Suprapubic skin (tissue), 4 donors: Measurements from ENCODE around the gene PAK6. TPM values are rescaled to one million over a fixed set of nuclear protein-coding genes. Genes with fewer than 3 reads are reported as not detected.

ENCODE experiments used
- DNase-seq, 2 donors: peaks; one replicate each; pipeline ENCODE4 v3.0.0-alpha.2; 2019; ENCODE audit warnings: low spot score in 2 of 2
- H3K27ac ChIP-seq: fragments of 200-600 bp; sonication (generic); one replicate; pipeline ENCODE4 v1.5.1; 2019
- H3K27me3 ChIP-seq: fragments of 200-600 bp; sonication (generic); one replicate; pipeline ENCODE4 v1.5.1; 2019
- H3K36me3 ChIP-seq: fragments of 200-600 bp; sonication (generic); one replicate; pipeline ENCODE4 v1.5.1; 2019
- H3K4me1 ChIP-seq: fragments of 200-600 bp; sonication (generic); one replicate; pipeline ENCODE4 v1.5.1; 2019
- H3K4me3 ChIP-seq: fragments of 200-600 bp; sonication (generic); one replicate; pipeline ENCODE4 v1.5.1; 2019; ENCODE audit warnings: mild to moderate bottlenecking
- H3K9me3 ChIP-seq: fragments of 200-600 bp; sonication (generic); one replicate; pipeline ENCODE4 v1.5.1; 2019
- EP300 ChIP-seq: sonication (generic); formaldehyde crosslinking; IDR thresholded peaks from one replicate; pipeline ENCODE4 v1.6.1; 2017; ENCODE audit warnings: antibody characterized with exemption
- POLR2A ChIP-seq, 2 donors: fragments of 450-650 bp; IDR thresholded peaks; one replicate each; pipeline ENCODE4 v1.6.1; 2017; ENCODE audit warnings: antibody characterized with exemption in 2 of 2, mild to moderate bottlenecking in 2 of 2, moderate library complexity in 2 of 2
- POLR2AphosphoS5 ChIP-seq, 3 donors: sonication (generic); formaldehyde crosslinking; IDR thresholded peaks; one replicate each; pipeline ENCODE4 v1.6.1; 2017; ENCODE audit warnings: antibody characterized with exemption in 3 of 3
- WGBS: methylation state at CpG from one replicate; pipeline ENCODE4 v1.1.5; 2018; 5-methylcytosine and 5-hydroxymethylcytosine counted together
- total RNA-seq, 4 donors: library from RNA; depleted of rRNA; stranded (reverse); fragments of >200 nt; gene quantifications; one replicate each; pipeline ENCODE4 v1.1.0, GENCODE V29; 2016
- TF ChIP-seq, protein P1 (sequence below), 2 donors: fragments of 200-600 bp in 1 of 2; fragments of 450-650 bp in 1 of 2; sonication (generic) in 1 of 2; IDR thresholded peaks; one replicate each; pipeline ENCODE4 v1.5.1; 2016 to 2019; ENCODE audit warnings: antibody characterized with exemption in 2 of 2, mild to moderate bottlenecking in 1 of 2, moderate library complexity in 1 of 2

PAK6 gene
- total RNA-seq, 4 donors from 2014 or later: 71.7 to 145 (median 79.2) TPM

DNA sequence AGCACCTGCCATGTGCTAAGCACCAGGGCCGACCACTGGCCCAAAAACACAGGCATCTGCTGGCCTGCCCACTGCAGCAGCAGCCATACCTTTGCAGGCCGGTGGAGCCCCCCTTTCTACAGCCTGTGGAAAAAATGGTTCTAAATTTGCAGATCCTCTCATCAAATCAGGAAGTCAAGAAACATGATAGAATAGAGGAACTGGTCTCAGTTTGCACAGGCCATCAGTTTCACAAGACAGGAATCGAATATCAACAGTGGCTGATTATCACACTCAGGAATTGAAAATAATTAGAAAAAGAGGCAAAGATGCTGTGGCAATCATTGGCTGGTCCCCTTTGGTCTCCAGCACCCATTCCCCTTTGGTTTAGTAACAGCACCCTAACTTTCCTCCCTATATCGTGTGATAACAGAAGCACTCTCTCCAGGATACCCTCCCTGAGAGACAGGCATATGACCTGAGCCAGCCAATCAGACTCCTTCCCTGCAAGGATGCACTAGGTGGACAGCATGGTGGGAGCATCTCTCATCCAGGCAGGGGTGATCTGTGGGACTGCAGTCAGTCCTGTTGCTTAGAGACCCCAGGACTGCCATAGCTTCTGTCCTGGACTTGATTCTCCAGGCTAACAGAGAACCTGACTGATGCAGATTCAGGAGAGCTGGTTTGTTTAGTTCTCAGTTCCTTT is 3.5 kb upstream of the PAK6 start:
- H3K27me3 ChIP-seq: peaks cover 8% of the 10 kb centered on the region
- H3K4me3 ChIP-seq: no peak overlapping the region
- peak overlapping the region; percentile 80 for H3K27ac ChIP-seq
- peaks cover 62% of the 10 kb centered on the region for H3K4me1 ChIP-seq
- WGBS: 67% methylated on average over 4 of the region's 4 CpGs
- TF ChIP-seq POLR2A (IDR thresholded peaks at IDR 0.05): no peak
- no peak for TF ChIP-seq EP300
- TF ChIP-seq, protein P1, sequence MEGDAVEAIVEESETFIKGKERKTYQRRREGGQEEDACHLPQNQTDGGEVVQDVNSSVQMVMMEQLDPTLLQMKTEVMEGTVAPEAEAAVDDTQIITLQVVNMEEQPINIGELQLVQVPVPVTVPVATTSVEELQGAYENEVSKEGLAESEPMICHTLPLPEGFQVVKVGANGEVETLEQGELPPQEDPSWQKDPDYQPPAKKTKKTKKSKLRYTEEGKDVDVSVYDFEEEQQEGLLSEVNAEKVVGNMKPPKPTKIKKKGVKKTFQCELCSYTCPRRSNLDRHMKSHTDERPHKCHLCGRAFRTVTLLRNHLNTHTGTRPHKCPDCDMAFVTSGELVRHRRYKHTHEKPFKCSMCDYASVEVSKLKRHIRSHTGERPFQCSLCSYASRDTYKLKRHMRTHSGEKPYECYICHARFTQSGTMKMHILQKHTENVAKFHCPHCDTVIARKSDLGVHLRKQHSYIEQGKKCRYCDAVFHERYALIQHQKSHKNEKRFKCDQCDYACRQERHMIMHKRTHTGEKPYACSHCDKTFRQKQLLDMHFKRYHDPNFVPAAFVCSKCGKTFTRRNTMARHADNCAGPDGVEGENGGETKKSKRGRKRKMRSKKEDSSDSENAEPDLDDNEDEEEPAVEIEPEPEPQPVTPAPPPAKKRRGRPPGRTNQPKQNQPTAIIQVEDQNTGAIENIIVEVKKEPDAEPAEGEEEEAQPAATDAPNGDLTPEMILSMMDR (IDR thresholded peaks at IDR 0.05): no peak
- TF ChIP-seq POLR2AphosphoS5 (IDR thresholded peaks at IDR 0.05): no peak
- no peak for DNase-seq
- no peaks in the 10 kb centered on the region for H3K9me3 ChIP-seq
- no peaks in the 10 kb centered on the region for H3K36me3 ChIP-seq

DNA sequence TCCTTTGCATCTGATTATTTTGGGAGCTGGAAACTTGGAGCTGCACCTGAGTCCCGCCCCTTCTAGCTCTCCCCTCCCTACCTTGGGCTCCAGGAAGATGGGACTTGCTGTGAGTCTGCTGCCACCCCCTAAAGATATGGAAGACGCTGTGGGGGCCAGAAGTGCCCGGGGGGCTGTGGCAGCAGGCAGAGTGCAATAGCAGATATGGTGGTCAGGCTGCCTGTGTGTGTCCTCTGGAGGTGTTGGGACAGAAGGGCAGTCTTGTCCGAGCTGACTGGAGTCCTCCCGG is 485 bp downstream of the PAK6 start:
- peaks cover 64% of the 10 kb centered on the region for H3K4me1 ChIP-seq
- peaks cover 8% of the 10 kb centered on the region for H3K27me3 ChIP-seq
- no peaks in the 10 kb centered on the region for H3K36me3 ChIP-seq
- DNase-seq: no peak
- H3K4me3 ChIP-seq: peak overlapping the region; percentile 42
- 27% methylated on average over 3 of the region's 5 CpGs for WGBS
- no peaks in the 10 kb centered on the region for H3K9me3 ChIP-seq
- no peak for TF ChIP-seq POLR2AphosphoS5 (IDR thresholded peaks at IDR 0.05)
- TF ChIP-seq POLR2A (IDR thresholded peaks at IDR 0.05): no peak
- no peak for TF ChIP-seq EP300
- TF ChIP-seq, protein P1 (IDR thresholded peaks at IDR 0.05): no peak
- peak overlapping the region; percentile 92 for H3K27ac ChIP-seq

DNA sequence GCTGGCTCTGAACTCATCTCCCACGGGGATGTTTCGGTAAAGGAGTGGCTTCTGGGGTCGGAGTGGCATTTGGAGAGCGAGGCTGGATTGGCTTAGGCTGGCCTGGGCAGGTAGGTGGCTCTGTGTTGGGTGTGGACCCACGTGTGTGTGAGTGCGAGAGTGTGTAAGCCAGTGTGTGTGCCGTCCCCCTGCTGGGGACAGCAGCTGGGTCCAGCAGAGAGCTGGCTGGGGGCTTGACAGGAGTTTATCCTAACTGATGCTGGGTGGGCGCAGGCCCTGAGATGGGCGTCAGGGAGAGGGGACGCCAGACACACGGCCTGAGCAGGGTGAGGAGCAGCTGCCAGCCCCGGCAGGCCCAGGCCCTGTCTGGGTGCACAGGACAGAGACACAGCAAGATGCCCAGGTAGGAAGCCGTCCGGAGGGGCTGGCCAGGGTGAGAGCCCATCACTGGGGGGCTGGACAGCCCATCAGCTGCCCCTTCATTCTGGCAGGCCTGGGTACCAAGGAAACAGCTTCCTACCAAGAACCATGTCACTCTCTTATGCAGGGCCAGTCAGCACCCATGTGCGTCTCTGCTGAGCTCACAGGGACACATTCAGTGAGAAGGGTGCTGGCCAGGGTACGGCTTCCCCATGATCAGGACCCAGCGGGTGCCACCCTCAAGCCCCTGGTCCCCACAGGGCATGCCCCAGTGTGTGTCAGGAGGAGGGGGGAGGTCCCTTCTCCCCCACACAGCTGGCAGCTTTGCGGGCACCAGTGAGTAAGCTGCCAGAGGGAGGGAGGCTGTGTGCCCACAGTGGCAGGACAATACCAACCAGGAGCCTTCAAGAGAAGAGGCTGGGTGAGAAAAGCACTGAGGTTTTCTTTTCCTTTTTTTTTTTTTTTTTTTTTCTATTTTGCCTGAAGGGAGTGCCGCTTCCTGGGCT is 1.1 kb downstream of the PAK6 start:
- H3K36me3 ChIP-seq: no peaks in the 10 kb centered on the region
- peaks cover 64% of the 10 kb centered on the region for H3K4me1 ChIP-seq
- WGBS: 60% methylated on average over 15 of the region's 19 CpGs
- peak overlapping the region; percentile 42 for H3K4me3 ChIP-seq
- H3K9me3 ChIP-seq: no peaks in the 10 kb centered on the region
- peaks cover 8% of the 10 kb centered on the region for H3K27me3 ChIP-seq
- DNase-seq: peak in 1 of 2 donors; percentile 56
- TF ChIP-seq POLR2AphosphoS5 (IDR thresholded peaks at IDR 0.05): no peak
- TF ChIP-seq EP300: no peak
- TF ChIP-seq, protein P1 (IDR thresholded peaks at IDR 0.05): no peak
- H3K27ac ChIP-seq: peak overlapping the region; percentile 92

DNA sequence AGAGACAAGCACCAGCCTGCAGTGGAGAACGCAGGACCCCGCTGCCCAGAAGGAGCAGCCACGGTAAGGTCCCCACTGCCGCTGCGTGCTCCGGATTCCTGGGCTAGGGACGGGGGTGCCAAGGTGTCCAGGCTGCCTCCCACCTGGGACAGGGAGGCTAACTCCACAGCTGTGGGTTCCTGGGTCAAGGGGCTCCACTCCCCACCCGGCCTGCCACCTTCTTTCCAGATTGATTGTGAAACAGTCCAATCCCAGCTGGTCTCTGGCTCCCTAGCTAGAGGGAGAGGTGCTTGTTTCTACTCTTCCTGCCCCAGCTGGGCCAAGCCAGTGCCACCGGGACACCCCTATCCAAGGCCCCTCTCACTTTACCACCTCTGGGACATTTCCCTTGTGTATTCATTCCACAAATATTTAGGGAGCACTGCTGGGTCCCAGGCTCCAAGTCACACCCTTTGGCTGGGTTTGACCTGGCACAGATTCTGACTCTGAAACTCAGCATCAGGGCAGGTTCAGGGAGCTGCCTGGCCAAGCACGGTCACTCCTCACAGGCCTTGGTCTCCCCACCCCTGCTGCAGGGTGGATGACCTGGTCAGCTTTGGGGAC is 1.9 kb downstream of the PAK6 start:
- peak in 1 of 2 donors; percentile 55 for DNase-seq
- Histone ChIP-seq H3K4me1 (peaks cover 67% of the 10 kb centered on the region), H3K4me3 (peak overlapping the region; percentile 42), H3K36me3 (no peaks in the 10 kb centered on the region), H3K9me3 (no peaks in the 10 kb centered on the region), H3K27ac (peak overlapping the region; percentile 92), H3K27me3 (peaks cover 8% of the 10 kb centered on the region)
- 48% methylated on average over 10 of the region's 10 CpGs for WGBS
- no peak for TF ChIP-seq POLR2A (IDR thresholded peaks at IDR 0.05)
- TF ChIP-seq, protein P1 (IDR thresholded peaks at IDR 0.05): no peak
- TF ChIP-seq POLR2AphosphoS5 (IDR thresholded peaks at IDR 0.05): no peak
- no peak for TF ChIP-seq EP300
